GM21390 (cell line): ENCODE results near the gene LAMB1.

ENCODE experiments used
- ATAC-seq: cut with Tn5 transposase; IDR thresholded peaks from one replicate; pipeline ENCODE4 v1.9.1; 2021; ENCODE audit not compliant: unreplicated experiment

Gene LAMB1

DNA sequence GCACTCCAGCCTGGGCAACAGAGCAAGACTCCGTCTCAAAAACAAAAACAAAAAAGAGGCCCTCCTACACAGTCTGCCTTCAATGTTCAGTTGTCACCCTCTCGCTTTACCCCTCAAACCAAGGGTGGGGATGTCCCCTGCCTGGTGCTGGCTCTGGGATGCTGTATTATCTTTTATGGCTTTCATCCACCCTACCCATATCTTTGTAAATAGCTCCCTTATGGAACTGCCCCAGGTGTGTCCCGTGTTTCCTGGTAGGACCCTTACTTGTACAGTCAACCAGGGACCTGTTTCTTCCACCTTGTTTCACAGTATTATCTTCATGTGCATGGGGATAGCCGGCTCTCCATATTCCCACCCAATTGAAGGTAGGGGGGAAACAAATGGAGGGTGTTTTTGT lies 15.7 kb upstream of the LAMB1 start:
- no peak for ATAC-seq

DNA sequence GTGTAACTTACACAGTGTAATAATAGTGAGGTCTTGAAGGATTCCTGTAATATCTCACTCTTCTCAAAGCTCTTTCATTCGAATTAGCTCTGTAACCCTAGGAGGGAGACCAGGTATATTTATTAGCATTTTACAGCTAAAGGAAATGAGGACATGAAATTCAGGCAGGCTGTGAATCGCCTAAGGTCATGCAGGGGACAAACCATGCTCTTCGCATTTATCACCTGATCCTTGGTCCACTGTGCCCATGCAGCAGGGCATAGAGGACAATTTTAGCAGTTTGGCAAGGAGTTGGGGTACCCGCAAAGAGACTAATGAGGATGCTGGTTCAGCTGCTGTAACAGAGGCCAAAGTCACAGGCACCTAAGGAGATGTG lies 14.8 kb upstream of the LAMB1 start:
- no peak for ATAC-seq

DNA sequence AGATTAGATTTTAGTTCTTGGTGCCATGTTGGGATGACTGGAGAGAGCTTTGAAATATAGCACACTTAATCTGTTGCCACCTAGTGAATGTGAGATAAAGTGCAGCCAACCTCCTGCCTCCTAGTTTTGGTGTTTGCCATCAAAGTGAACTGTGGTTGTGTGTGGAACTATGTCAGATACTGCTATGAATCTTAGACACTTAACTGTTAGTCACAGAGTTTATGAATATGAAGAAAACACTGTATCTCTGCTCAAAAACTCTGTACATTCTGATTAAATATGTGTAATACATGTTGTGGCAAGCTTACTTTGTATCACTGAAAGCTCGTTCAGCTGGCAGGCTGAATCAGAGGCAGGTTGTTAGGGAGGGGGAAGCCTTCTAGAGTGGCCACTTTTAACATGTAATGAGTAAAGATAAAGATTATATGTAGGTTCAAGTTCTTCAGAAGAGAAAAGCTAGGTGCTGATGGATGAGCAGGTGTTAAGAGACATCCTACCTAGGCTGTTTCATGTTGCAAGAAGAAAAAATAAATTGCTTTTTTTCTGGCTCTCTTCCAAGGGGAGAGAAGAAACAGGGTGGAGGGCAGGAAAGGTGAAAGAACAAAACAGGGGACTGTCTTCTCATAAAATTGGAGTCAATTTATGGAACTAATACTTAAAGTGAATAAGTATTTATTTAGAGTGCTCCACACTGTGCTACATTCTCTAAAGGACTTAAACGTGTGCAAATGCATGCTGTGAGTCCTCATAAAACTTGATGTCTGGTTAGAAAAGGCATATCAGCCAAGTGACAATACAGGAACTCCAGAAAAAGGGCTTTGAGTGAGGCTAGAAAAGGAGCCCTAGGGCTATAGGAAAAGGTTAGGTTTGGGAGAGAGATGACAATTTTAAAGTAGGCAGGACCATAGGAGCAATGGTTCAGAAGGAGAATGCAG lies 14.1 kb upstream of the LAMB1 start:
- no peak for ATAC-seq

DNA sequence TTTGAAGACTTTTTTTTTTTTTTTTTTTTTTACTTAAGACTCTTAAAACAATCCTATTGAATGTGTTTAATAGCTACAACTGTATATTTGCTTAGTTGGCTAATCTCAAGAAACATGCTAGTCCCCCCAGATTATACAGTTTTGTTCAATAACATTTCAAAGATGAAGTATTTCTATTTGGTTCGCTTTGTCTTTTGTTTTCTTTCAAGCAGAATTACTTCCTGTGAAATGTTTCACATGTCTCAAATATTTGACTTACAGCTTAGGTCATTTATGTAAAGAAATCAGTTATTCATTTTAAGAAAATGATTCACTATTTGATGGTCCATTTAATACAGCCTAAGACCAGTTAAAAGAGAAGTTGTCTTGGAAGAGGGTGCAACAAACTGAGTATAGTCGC lies 12.8 kb upstream of the LAMB1 start:
- no peak for ATAC-seq

DNA sequence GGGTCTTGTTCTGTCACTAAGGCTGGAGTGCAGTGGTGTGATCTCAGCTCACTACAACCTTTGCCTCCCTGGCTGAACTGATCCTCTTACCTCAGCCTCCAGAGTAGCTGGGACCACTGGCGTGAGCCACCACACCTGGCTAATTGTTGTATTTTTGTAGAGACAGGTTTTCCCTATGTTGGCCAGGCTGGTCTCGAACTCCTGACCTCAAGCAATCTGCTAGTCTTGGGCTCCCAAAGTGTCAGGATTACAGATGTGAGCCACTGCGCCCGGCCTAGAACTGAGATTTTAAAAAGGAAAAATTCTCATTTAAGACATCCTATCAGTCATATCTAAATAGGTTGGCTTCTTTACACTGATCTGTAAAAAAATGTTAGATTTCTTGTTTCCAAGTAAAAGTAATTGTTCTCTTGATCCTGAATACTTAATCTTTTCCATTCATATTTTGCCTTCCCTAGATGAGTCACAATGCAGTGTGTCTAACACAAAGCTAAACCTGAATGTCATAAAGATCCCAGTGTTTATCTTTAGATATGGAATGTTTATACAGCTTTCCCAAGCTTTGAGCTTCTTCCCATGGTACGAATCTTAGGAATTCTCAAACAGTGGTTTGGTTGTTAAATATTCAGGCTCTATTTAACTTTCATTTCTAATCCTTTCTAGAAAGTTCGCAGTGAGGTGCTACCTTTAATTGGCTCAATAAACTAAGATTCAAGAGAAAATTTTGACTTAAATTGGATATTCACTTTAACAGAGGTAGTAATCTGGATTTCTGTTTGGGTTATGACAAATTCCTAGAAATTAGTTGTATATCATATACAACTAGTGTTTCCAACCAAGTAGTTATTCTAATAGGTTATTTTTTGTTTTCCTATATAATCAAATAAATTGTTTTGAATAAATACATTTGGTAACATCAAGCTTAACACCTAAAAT lies 12.1 kb upstream of the LAMB1 start:
- ATAC-seq: no peak

DNA sequence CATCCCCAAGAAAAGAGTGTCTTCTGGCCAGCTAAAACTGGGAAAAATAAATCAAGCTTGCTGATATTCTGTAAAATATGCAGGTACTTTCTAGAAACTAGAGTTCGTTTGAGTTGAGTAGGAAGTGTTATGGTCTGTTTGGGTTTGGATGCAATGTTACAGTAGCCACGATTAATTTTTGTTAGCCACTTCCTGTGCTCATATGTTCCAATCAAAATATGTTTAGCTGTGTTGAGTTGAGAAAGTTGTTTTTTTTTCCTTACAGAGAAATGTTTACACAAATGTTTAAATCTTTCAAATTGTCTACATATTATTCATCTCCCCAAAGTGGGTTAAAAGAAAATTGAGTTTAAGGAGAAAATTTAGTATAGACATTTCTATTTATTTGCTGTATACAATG lies 11.3 kb upstream of the LAMB1 start:
- ATAC-seq: no peak

DNA sequence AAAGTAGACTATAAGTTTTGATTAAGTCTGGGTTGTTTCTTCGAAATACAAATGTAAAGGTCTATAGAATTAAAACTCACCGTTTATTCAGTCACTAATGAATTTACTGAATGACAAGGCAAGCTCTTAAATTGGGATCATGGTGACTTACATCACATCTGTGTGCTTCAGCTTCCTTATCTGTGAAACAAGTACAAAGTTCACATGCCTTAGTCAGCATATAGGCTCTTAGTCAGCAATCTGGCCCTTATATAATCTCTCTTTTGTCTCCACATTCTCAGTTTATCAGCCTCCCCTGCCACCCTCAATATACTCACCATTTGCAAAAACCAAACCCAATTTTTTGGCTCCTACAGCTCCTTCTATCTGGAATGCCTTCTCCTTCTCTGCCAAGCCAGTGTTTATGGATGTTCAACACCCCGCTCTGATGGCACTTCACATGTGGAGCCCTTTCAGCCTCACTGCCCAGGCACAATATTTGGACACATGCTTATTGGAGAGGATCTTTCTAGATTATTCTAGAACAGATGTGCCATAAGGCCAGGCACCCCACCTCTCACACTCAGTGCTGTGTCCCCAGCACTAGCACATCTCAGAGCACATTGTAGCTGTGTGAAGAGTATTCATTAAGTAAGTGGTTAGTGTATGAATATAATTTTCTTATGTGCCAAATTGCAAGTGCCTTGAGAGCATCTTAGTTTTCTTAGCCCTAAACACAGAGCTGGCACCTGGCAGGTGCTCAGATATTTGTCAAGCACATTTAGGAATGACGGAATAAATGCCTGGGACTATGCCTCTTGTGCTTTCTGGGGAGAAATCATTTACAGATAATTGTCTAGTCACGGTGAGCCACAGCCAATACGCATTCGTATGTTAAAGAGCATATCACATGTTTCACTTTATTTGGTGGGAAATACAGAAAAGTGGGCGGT lies 9.8 kb upstream of the LAMB1 start:
- no peak for ATAC-seq

DNA sequence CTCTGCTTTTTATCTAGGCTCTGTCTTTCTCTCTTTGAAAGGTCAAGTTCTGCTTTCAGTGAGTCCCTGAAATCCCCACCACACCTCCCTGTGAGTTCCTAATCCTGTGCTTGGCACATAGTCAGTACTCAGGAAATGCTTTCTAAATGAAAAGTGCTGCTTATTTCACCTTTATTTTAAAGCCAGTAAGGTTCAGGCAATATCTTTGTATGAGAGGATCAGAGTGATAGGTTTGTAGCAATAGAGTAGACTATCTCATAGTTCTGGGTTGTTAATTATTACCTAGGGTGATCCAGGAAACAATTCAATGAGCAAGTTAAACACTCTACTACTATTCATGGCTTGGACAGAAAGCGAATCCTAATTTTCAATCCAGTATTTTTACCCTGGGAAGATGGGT lies 7.4 kb upstream of the LAMB1 start:
- no peak for ATAC-seq

DNA sequence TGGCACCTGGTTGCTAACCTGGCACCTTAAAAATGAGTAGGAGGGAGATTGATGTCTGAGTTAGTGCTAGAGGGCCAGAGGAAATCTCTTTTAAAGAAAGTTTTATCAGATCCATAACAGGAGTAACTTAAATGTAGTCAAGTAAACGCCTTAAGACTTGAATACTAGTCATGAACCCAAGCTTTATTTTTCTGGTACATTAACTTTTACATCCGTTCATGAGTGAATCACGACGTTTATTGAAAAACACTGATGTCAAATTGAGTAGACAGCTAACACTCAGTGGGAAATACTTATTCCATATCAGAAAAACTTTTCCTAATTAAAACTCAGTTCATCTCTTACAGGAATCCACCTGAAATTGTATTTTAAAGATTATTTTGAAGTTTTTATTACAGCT lies 6.9 kb upstream of the LAMB1 start:
- ATAC-seq: no peak

DNA sequence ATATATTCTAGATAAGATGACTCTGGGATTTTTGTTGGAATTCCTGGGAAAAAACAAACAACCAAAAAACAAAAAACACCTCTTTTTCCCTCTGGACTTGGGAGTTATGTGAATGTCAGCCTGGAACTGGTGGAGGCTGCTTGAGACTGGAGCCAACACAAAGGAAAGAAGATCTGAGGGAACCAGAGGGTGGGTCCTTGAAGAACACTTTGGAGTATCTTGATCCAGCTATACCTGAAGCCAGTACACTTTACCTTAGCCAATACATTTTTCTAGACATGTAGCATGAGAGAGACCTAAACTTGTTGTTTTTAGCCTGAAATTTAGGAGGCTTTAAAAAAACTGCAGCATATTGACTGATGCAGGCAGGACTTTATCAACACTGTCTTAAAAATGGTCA lies 5.9 kb upstream of the LAMB1 start:
- no peak for ATAC-seq

DNA sequence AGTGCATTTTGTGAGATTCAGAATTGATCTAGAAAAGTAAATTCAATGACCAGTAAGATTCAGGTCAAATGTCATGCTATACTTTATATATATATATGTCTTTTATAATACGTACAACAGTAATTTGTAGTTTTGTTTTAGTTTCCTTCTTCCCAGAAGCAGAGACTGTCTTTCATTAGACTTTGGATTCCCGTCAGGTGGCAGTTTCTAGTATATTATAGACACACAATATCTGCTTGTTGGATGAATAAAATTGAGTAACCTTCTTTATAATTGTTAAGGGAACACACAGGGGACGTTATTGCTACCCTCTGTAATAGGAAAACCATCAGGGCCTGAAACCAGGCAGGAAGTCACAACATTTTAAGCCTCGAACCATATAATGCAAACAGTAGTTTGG lies 5.3 kb upstream of the LAMB1 start:
- ATAC-seq: no peak

DNA sequence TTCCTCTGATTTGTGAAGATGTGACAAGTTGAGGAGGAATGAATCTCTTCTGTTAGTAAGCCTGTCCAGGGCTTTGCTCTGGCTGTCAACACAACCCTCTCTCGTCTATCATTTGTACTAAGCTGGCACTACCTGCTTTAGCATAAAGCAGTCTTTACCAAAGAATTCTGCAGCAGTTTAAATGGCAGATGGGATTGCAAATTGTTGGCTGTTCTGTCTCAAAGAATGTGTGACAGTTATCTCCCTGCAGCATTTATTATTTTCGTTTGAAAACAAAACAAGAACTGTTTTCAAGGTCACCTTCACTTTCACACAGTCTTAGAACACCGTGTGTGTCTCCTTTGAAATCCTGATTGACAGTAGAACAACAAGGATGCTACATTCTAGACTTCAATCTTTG lies 4.8 kb upstream of the LAMB1 start:
- no peak for ATAC-seq

DNA sequence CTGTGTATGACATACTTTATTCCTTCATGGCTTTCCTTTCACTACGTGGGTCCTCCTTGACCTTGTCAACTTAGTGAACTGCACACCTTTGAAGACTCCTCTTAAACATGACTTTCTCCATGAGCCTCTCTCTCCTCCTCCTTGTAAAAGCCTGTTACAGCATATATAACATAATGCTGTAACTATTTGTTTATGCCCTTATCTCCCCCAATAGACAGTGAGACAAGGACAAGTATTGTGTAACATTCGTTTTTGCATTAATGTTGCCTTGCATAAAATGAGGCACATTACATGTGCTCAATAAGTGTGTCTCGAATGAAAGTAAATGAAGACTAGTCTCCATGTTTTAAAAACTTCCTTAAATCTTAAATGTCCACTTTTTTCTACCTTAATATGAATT lies 4.3 kb upstream of the LAMB1 start:
- no peak for ATAC-seq

DNA sequence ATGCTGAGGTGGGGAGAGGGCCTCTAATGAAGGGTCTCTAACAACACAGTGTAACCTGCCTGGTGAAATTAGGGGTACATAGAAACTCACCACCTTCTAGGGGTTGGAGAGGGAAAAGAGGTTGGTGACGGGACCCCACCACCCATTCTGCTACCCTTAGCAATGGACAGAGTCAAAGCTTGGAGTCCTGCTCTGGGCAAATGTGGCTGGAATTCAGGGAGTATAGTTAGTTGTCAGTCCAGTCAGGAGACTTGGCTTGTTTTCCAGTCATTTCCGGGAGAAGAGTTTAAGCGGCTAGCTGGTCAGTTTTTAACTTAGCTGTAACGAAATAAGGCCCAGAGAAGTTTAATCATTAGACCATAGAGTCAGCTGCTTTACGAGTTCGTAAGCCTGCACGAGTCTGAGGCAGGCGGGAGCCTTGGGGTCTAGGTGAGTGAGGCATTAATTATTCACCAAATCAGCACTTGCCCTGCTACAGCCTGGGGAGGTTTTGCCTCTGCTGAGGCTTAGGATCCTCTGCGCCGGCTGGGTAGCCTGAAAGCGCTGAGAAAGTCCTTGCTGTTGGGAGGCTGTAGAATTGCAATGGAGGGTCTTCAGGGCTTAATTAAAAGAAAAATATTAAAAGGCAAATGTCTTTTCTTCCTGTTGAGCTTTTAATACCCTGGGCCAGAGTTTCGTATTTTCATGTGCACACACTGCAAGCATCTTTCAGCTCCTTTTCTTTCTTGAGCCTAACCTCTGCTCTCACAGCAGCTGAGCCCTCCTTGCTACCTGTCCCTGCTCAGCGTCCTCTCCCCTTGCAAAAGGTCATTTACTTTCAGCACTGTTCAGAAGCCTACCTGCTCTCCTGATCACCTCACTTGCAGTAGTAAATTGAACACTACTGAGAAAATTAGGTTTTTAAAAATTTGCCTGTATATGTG lies 1.5 kb upstream of the LAMB1 start:
- ATAC-seq: no peak

DNA sequence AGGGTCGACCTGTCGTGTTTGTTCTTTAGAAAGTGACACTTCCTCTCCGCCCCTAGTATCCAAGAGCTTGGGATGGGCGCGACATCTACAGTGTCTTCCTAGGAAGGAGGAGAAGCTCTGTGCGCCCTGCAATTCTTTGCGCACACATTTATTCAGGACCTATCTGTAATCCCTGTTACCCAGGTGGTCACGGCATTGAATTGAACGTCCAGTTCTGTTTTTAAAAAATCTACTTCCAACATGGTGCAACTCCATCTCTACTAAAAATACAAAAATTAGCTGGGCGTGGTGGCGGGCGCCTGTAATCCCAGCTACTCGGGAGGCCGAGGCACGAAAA lies 606 bp upstream of the LAMB1 start:
- no peak for ATAC-seq

DNA sequence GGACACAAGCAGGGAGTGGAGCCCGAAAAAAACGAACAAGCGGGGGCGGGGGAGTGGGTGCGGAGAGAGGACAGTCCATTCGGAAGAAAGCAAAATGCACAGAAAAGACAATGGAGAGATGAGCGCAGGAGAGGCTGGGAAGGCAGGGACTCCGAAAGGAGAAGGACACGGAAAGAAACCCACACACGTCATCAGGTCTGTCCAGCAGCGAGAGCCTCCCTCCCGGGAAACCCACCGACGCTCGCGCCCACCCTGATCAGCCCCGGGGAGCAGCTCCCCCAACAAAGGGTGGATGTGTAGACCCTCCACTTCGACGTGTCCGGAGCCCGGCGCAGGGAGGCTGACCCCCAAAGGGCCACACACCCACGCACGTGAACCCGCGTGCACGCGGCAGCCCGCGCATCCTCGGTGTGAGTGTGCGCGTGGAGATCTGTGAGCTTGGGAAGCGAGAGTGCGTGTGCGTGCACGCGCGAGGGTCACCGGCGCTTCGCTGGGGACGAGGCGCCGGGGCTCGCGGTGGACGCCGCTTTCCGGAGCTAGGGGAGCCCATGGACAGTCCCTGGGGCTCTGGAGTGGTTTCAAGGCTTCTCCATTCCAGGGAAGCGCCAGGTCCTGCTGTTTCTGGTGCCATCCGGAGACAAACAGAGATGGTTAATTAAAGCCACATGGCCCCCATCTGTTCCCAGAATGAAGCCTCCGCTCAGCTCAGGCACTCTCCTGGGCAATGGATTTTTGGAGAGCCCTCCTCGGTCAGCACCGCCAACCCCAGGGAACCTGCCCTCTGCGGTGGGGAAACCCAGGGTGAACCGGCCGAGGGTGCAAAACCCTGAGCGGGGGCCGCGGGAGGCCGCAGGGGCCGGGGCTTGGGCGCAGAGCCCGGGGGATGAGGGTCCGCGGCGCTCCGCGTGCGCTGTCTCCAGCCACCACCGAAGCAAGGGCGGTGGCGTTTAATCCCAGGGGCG lies 916 bp downstream of the LAMB1 start:
- ATAC-seq: no peak

DNA sequence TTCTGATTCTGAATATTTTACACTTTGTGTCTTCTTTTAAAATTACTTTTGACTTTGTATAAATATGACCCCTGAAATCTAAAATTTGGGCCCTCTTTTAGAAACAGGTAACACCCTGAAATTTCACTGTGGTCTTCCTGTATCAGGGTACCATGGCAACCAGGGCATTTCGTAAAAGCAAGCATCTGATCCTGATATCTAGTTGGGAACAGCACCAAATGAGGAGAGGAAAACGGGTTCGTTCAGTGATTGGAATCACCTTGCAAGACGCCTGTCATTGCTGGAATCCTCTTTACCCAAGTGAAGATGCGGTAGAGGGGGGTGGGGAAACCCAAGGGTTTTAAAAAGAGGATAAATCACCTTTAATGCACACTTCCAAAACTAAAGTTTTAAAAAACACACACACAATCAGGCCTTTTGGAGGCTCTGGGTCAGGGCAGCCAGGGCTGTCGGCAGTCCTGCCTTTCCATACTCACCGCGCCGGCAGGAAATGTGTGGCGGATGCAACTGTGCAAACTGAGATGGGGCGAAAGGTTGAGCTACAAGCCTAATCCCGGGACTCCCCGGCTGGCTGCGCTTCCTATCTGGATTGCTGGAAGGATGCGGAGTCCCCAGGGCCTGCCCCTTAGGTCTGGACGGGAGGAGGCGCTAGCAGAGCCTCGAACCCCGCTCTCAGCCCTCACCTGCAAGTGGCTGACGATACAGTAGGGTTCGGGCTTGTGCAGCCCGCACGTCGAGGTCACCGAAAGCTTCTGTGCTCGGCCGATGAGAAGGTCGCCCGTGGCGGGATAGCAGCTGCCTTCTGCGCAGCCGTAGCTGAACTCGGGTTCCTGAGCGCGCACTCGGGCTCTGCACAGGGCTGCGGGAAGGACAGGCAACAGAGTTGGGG lies 1.8 kb downstream of the LAMB1 start:
- ATAC-seq: no peak
